ENCODE results near the gene HESX1. TPM values are rescaled to one million over a fixed set of nuclear protein-coding genes. Genes with fewer than 3 reads are reported as not detected.

HESX1 gene
- total and polyA plus RNA-seq, 9 of the 15 experiments (the other 6 are each of a cell fraction or from before 2014, with no cell fraction given) = 0.16 to 1.2 (median 0.76) TPM

DNA sequence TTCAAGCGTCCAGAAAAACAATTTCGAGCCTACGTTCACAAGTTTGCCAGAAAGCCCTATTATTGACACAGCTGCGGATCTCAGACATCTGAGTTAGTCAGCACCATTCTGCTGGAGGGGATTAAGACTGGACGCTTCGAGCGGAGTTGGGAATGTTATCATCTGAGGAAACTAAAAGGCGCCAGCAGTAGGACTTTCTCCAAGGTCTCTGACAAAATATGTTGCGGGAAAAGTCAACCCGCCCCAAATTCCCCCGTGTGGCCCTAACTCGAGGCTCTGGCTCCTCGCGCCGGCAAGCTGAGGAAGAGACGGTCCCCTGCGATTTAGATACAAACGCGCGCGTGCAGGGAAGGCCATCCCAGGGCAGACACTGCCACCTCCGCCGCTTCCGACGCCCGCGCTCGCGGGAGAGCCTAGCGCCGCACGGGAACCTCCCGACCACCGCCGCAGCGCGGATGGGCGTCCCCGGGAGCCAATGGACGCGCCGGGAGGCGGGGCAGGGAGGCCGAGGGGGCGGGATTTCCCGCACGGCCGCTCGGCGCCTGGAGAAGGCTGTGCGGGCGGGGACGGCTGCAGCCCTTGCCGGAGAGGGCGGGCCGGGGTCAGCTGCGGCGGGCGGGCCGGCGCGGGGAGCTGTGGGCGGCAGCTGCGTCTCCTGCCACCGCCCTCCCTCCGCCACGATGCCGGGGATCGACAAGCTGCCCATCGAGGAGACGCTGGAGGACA is 27.6 kb upstream of the HESX1 start, which contains the start of gene APPL1 (continued):
- TF ChIP-seq GABPA (tag; conservative IDR thresholded peaks at IDR 0.05; ENCODE audit: low read depth) (peak; percentile 73), PHF20 (IDR thresholded peaks at IDR 0.05; ENCODE audit: partially characterized antibody) (no peak), ATF1 (CRISPR knock-in tag; IDR thresholded peaks at IDR 0.05) (no peak), ATF1 (tag; IDR thresholded peaks at IDR 0.05) (peak; percentile 42), SUPT5H (IDR thresholded peaks at IDR 0.05) (peak; percentile 74), FOXK2 (conservative IDR thresholded peaks at IDR 0.05 in 1 of 2, IDR thresholded peaks at IDR 0.05 in 1 of 2; ENCODE audit: low read depth in 2 of 2) (0 out of 4 replicates have a peak, but pooled peaks of 1 of the 2 experiments have one; percentile 14), CCAR2 (IDR thresholded peaks at IDR 0.05; ENCODE audit: low read depth, low read length) (no peak), NFYB (IDR thresholded peaks at IDR 0.05; ENCODE audit: extremely low read depth, insufficient read length) (peak; percentile 62), ATF7 (IDR thresholded peaks at IDR 0.05) (peak; percentile 67), POLR2A (conservative IDR thresholded peaks at IDR 0.05) (peak; percentile 80), RBFOX2 (IDR thresholded peaks at IDR 0.05; ENCODE audit: low read depth, low read length) (peak; percentile 84), CBFA2T2 (conservative IDR thresholded peaks at IDR 0.05) (peak; percentile 23; the same call in 1 of the 2 replicates), PHF8 (IDR thresholded peaks at IDR 0.05; ENCODE audit: borderline replicate concordance, low read length) (peak; percentile 62; the same call in 1 of the 2 replicates), RB1 (IDR thresholded peaks at IDR 0.05; ENCODE audit: low read depth) (peak; percentile 52), L3MBTL2 (IDR thresholded peaks at IDR 0.05) (peak; percentile 94), NR2C2 (CRISPR knock-in tag; IDR thresholded peaks at IDR 0.05) (no peak), NR2C2 (tag; IDR thresholded peaks at IDR 0.05) (peak; percentile 66), HIVEP1 (CRISPR knock-in tag; IDR thresholded peaks at IDR 0.05) (no peak), ZFX (CRISPR knock-in tag; IDR thresholded peaks at IDR 0.05) (peak; percentile 61; the same call in 1 of the 2 replicates)
- TF ChIP-seq, protein P1, sequence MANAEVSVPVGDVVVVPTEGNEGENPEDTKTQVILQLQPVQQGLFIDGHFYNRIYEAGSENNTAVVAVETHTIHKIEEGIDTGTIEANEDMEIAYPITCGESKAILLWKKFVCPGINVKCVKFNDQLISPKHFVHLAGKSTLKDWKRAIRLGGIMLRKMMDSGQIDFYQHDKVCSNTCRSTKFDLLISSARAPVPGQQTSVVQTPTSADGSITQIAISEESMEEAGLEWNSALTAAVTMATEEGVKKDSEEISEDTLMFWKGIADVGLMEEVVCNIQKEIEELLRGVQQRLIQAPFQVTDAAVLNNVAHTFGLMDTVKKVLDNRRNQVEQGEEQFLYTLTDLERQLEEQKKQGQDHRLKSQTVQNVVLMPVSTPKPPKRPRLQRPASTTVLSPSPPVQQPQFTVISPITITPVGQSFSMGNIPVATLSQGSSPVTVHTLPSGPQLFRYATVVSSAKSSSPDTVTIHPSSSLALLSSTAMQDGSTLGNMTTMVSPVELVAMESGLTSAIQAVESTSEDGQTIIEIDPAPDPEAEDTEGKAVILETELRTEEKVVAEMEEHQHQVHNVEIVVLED (CRISPR knock-in tag; IDR thresholded peaks at IDR 0.05) = 0 out of 2 replicates have a peak, but pooled peaks have one; percentile 20
- TF ChIP-seq, protein P2, sequence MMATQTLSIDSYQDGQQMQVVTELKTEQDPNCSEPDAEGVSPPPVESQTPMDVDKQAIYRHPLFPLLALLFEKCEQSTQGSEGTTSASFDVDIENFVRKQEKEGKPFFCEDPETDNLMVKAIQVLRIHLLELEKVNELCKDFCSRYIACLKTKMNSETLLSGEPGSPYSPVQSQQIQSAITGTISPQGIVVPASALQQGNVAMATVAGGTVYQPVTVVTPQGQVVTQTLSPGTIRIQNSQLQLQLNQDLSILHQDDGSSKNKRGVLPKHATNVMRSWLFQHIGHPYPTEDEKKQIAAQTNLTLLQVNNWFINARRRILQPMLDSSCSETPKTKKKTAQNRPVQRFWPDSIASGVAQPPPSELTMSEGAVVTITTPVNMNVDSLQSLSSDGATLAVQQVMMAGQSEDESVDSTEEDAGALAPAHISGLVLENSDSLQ (IDR thresholded peaks at IDR 0.05) = peak; percentile 98
- TF ChIP-seq, protein P3, sequence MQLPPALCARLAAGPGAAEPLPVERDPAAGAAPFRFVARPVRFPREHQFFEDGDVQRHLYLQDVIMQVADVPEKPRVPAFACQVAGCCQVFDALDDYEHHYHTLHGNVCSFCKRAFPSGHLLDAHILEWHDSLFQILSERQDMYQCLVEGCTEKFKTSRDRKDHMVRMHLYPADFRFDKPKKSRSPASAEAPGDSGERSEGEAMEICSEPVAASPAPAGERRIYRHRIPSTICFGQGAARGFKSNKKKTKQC (CRISPR knock-in tag; IDR thresholded peaks at IDR 0.05) = 0 out of 2 replicates have a peak, but pooled peaks have one; percentile 19
- TF ChIP-seq, protein P4, sequence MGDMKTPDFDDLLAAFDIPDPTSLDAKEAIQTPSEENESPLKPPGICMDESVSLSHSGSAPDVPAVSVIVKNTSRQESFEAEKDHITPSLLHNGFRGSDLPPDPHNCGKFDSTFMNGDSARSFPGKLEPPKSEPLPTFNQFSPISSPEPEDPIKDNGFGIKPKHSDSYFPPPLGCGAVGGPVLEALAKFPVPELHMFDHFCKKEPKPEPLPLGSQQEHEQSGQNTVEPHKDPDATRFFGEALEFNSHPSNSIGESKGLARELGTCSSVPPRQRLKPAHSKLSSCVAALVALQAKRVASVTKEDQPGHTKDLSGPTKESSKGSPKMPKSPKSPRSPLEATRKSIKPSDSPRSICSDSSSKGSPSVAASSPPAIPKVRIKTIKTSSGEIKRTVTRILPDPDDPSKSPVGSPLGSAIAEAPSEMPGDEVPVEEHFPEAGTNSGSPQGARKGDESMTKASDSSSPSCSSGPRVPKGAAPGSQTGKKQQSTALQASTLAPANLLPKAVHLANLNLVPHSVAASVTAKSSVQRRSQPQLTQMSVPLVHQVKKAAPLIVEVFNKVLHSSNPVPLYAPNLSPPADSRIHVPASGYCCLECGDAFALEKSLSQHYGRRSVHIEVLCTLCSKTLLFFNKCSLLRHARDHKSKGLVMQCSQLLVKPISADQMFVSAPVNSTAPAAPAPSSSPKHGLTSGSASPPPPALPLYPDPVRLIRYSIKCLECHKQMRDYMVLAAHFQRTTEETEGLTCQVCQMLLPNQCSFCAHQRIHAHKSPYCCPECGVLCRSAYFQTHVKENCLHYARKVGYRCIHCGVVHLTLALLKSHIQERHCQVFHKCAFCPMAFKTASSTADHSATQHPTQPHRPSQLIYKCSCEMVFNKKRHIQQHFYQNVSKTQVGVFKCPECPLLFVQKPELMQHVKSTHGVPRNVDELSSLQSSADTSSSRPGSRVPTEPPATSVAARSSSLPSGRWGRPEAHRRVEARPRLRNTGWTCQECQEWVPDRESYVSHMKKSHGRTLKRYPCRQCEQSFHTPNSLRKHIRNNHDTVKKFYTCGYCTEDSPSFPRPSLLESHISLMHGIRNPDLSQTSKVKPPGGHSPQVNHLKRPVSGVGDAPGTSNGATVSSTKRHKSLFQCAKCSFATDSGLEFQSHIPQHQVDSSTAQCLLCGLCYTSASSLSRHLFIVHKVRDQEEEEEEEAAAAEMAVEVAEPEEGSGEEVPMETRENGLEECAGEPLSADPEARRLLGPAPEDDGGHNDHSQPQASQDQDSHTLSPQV (IDR thresholded peaks at IDR 0.05) = peak; percentile 43; the same call in 1 of the 2 replicates
